ENCODE measurements around the gene NRN1.

Gene NRN1

DNA sequence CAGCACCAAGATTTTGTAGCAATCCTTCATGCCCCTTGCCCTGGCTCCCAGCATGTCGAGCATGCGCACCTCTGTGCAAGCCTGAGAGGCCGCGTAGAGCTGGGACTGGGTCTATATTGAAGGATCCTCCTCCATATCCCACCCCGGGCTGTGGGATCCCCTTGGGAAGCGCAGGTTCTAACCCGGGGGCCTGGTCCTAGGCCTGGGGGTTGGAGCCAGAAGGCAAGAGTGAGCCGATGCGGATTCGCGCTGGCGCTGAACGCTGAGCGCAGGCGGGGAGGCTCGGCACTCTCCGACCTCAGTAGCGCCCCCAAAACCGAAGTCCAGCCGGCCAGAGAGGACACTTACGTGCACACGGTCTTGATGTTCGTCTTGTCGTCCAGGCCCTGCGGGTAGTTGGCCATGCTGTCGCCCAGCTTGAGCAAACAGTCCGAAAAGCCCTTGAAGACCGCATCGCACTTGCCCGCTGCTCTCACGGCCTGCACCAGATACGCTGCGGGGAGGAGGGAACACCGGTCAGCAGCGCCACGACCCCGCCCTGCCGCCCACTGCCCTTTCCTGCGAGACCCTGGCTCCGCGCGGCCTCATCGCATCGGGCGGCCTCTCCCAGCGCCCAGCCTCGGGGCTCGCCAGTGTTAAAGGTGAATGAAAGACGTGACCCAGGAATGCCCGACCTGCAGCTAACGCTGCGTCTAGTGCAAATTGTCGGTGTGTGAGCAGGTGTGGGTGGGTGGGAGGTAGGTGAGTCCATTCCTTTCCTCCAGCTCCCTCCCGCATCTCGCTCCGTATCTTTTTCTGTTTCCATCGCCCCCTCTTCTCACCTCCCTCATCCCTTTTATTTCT is 4.5 kb downstream of the NRN1 start:
- DNase-seq (ENCODE audit: low read depth in 2 of 2) = no peak

GRCh38 chr6:6001443-6001842 is 5.3 kb downstream of the NRN1 start:
- no peak for DNase-seq (ENCODE audit: low read depth in 2 of 2)

- no peak for DNase-seq (ENCODE audit: low read depth in 2 of 2)
Measured at GRCh38 chr6:5999688-6000608, 6.8 kb downstream of the NRN1 start.

DNA sequence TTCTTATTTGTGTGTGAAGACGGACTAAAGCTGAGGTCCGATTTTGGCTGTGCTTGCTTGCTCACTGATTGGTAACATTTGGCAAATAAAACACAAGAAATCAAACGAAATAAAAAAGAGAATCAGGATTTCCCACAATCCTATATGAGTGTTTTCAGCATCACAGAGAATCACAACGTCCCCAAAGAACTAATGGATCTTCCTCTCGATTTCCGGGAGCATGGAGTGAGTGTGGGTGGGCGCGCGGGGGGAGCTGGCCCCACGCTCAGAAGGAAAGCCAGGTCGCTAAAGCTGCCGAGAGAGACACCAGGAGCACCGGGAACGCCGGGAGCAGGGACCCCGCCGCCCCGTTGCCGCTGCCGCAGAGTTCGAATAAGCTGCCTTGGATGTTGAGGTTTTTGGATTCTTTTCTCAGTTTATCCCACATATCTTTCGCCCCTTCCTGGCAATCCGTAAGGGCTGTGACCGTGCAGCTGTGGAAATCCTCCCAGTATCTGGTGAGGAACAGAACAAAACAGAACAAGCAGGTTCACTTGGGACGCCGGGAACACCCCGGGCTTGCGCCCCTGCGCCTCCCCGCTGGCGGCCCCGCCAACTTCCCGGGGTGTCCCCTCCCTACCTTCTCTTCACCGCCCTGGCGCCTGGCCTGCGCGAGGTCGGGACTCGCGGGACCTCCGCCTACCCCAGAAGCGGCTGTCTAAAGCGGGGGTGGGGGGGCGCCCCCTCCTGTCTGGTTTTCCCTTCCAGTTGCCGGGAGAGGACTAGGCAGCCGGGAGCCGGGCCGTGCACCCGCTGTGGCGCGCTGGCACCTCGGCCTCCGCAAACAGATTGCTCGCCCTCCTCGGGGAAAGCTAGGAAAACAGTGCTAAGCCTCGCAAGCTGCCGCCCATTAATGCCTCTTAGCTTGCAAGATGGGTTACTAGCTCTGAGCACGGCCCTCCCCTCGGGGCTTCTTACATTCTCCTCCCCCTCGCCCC is 7.7 kb downstream of the NRN1 start:
- DNase-seq (ENCODE audit: low read depth in 2 of 2) = no peak

DNA sequence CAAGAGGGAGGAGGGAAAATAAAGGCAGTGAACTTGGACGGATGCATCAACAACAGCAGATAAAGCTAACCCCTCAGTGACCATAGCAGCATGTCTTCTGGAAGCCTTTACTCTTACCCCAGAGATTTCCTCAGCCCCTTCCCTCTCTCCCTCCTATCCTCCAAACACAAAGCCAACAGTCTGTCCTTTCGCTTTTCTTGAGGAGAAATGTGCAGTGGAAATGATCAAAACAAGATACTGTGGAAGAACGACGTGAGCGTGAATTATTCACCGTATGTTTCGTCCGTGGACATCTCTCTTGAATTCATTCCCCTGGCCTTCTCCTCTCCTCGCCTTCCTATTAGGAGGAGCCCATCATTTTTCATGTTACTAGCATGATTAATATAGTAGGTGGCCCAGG is 8.5 kb downstream of the NRN1 start:
- no peak for DNase-seq (ENCODE audit: low read depth in 2 of 2)

DNA sequence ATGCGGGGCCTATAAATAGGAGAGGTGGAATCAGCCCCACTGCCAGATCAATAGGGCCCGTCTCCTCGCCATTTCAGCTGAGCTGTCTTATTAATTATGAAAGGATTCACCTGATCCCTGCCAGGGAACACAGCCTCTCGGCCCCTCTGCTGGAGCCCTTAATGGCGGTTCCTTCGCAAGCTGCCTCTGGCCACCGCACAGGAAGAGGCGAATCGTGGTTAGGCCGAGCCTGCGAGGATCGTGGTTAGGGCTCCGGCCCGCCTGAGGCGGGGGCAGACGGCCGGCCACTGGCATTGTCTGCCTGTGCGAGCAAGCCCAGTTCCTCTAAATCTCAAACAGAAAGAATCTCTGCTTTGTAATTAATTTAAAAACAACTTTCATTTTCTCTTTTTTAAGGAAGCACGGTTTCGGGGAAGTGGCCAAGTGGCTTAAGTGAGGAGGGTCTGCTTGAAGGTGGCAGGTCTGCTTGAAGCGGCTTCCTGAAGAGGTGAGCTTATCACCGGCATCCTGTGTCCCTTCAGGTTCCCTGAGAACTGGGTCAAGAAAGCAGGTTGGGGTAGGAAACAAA is 9.2 kb downstream of the NRN1 start:
- no peak for DNase-seq (ENCODE audit: low read depth in 2 of 2)

GRCh38 chr6:5996714-5997419 is 9.9 kb downstream of the NRN1 start:
- DNase-seq (ENCODE audit: low read depth in 2 of 2) = no peak

DNA sequence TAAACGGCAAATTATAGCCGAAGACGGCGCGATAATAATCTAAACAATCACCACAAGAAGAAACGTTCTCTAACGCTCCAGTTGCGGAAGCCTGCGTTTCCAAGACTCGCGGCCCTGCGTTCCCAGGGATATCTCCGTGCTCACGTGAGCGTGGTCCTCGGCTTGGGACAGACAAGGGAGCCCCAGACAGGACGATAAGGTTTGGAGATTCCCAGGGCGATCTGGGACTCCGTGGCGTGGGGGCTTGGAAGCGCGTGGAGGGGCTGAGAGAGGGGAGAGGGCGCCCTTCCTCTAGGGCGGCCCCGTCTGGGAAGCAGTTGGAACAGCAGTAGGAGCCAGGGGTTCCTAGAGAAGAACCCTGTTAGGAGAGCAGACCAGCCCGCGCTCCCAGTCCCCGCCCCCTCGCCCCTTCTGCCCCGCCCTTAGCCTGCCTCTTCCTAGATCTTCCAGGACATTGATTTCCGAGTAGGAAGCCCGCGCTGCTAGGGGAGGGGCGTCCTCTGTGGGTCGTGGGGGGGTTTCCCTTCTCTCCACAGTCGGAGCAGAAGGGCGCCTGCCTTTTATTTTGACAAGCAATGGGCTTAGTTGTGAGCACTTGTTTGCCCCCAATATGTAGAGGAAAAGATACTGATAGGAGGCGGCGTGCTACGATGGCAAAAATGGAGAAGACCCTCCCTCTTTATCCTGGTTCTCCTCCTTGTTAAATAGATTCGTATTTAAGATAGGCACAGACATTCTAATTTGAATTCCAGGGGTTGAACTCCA is 10.6 kb downstream of the NRN1 start:
- no peak for DNase-seq (ENCODE audit: low read depth in 2 of 2)

GRCh38 chr6:5995658-5995948 is 11.1 kb downstream of the NRN1 start:
- no peak for DNase-seq (ENCODE audit: low read depth in 2 of 2)

DNA sequence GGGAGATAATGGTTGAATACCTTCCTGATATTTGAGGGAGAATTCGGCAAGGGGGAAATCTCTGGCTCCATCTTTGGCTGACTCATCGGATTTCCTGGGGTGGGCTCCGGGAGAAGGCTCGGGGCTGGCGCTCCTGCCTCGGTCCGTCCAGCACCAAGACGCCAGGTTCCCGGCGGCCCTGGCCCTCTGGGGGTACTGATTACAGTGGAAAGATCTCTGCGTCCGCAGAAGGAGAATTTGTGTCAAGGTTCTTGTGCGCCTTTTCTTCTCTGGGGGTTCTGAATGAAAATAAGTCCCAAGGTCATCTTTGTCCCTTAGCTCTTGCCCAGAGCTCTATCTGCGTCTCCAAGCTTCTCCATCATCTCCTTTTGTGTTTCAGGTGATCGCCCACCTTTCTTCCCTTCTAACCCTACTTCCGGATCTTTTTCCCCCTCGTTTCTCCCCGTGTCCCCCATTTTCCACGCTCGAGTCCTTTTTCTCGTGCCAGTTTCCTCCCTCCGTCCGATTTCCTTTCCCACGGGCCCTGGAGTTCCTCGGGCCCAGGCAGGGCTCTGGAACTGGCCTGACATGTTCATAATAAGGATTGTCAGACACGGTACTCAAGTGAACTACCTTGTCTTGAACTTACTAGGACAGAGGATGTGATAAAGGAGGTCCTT is 11.6 kb downstream of the NRN1 start:
- DNase-seq (ENCODE audit: low read depth in 2 of 2) = no peak

DNA sequence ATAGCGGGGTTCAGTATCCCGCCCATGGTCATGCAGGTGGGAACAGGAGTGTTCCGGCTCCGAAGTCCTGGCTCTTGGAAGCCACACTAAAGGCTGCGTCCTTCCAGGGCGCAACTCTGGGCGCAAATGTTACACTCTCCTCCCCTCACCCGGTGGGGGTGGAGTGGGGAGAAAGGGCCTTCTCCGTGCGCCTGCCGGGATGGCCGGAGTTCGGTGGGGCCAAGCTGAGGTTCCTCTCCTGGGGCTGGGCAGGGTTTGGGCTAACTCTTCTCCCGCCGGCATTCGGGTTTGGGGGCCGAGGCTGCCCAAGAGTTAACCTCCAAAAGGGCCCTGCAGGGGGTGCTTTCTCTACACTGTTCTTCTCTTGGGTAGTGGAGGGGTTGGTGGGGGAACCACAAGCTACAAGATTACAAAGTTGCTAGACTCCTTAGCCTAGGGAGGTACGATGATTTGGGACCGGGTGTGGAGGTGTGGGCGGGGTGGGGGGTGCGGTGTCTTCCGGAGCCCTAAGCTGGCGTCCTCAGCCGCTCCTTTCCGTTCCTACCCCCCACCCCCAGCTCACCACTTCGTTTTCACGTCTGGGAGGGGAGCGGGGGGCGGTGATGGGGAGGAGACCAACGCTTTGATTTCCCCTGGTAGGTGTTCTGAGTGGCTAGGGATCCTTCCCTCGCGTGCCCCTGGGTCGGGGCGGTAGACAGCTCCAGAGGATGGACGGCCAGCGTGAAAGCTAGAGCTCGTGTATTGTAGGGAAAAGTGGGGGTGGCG is 12.3 kb downstream of the NRN1 start:
- DNase-seq (ENCODE audit: low read depth in 2 of 2) = no peak

- DNase-seq (ENCODE audit: low read depth in 2 of 2) = no peak
Measured at GRCh38 chr6:5992551-5993225, 14.0 kb downstream of the NRN1 start.

DNA sequence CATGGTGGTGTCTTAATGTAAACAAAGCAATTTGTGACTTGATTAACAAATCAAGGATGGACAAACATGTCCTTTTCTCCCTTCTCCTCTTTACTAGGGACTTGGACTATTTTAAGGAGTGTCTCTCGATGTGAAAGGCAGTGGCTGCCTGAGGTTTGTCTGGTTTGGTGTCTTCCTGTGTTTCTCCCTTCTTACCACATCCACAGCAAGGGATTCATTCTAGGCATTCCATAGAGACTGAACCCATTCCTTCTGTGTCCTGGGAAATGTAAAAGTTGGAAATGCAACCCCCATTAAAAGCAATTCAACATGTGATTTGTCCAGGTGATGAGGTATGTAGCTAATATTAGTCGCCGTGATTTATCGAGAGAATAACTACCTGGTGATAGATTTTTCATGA is 15.9 kb downstream of the NRN1 start:
- no peak for DNase-seq (ENCODE audit: low read depth in 2 of 2)

DNA sequence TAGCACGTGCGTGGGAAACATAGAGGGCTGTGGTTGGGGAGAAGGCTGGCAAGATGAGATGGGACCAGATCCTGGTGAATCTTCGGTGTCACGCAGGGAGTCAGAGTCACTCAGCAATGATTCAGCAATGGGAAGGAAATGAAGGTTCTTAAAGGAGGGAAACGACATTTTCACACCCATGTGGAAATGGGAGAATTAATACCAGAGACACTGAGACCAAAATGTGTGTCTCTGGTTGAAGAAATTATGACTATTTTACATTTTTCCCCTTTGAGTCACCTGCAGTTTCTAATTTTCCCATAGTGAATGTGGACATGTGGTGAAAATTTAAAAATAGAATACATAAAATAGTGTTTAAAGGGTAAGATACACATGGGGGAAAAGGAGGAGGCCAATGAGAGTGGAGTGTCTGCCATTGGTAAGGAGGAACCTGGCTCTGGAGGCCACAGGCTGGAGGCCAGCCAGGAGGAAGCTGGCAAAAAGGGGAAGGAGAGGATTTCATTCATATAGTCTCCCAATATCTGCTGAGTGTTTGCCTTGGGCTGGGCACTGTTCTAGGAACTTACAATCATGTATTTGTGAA is 17.5 kb downstream of the NRN1 start:
- DNase-seq (ENCODE audit: low read depth in 2 of 2) = no peak

- DNase-seq (ENCODE audit: low read depth in 2 of 2) = no peak
Measured at GRCh38 chr6:5986861-5987260, 19.9 kb downstream of the NRN1 start.

DNA sequence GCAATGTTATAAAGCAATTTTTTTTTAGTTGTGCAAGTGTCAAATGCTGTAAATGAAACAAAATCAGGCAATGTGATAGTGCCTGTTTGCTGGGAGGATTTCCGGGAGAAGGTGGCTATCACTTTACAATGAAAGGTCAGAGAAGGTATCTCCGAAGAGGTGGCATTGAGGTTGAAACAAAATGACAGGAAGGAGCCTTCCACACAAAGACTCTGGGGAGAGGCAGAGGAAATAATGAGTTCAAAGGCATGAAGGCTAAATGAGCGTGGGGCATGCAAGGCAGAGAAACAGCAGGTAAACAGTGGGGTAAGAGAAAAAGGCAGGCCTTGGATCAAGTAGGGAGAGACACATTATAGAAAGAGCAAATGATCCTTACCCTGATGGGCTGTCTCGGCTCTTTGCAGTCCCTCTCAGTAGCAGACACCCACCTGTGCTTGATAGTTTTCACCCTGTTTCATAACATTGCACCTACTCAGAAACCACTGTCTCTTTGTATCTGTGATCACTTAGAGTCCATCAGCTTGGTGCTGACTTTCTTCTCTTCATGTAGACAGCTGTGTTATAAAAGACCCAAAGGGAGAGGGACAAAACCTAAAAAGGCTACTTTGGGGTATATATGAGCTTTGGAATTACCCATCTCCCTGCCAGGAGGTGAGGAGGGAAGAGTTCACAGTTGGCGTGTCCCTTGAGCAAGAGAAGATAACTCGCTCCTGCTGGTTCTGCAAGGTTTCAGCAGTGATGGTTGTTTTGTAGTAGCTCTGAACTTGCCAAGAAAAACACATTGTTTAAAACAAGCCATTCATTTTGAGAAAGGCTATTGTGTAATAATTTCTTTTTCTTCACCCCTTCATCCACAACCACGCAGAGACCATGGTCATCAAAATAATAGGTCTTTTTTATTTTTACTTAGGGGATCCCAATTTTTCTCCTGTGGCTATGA is 22.3 kb downstream of the NRN1 start:
- DNase-seq (ENCODE audit: low read depth in 2 of 2) = no peak
